Chondrocyte (in vitro differentiated cells): Measurements from ENCODE around the gene NPAS1. TPM values are rescaled to one million over a fixed set of nuclear protein-coding genes. Genes with fewer than 3 reads are reported as not detected.
A peak's percentile ranks its signal among the peaks of the same experiment; 100 is the strongest.

ENCODE experiments used
- DNase-seq: peaks from one replicate; pipeline ENCODE4 v3.0.0; 2021; ENCODE audit warnings: mixed read lengths, low spot score
- H3K27ac Mint-ChIP-seq: one replicate; pipeline ENCODE4 v1.8.0; 2021; ENCODE audit warnings: mild to moderate bottlenecking, moderate library complexity, mixed read lengths; ENCODE audit not compliant: unreplicated experiment
- H3K27me3 Mint-ChIP-seq: 2 replicates; pipeline ENCODE4 v1.8.0; 2021; ENCODE audit warnings: low read depth, mixed read lengths
- H3K36me3 Mint-ChIP-seq: 2 replicates; pipeline ENCODE4 v1.8.0; 2021; ENCODE audit warnings: low read depth, mixed read lengths
- H3K4me1 Mint-ChIP-seq: 2 replicates; pipeline ENCODE4 v1.8.0; 2021; ENCODE audit warnings: low read depth, mild to moderate bottlenecking, mixed read lengths
- H3K4me3 Mint-ChIP-seq: one replicate; pipeline ENCODE4 v1.8.0; 2021; ENCODE audit warnings: mild to moderate bottlenecking, moderate library complexity, mixed read lengths; ENCODE audit not compliant: unreplicated experiment
- H3K9me3 Mint-ChIP-seq: 2 replicates; pipeline ENCODE4 v1.8.0; 2021; ENCODE audit warnings: low read depth, mixed read lengths
- total RNA-seq: library from RNA; stranded (reverse); gene quantifications from 3 replicates; pipeline ENCODE4 v1.2.1, GENCODE V29; 2021
- TF ChIP-seq, protein P1 (sequence below): fragments of 200-600 bp; sonication (generic); IDR thresholded peaks from 2 replicates; pipeline ENCODE4 v1.5.0; 2021; ENCODE audit warnings: antibody characterized with exemption, mild to moderate bottlenecking, moderate library complexity

NPAS1 gene
- total RNA-seq, 1 donor from 2014 or later: 1.7 TPM

DNA sequence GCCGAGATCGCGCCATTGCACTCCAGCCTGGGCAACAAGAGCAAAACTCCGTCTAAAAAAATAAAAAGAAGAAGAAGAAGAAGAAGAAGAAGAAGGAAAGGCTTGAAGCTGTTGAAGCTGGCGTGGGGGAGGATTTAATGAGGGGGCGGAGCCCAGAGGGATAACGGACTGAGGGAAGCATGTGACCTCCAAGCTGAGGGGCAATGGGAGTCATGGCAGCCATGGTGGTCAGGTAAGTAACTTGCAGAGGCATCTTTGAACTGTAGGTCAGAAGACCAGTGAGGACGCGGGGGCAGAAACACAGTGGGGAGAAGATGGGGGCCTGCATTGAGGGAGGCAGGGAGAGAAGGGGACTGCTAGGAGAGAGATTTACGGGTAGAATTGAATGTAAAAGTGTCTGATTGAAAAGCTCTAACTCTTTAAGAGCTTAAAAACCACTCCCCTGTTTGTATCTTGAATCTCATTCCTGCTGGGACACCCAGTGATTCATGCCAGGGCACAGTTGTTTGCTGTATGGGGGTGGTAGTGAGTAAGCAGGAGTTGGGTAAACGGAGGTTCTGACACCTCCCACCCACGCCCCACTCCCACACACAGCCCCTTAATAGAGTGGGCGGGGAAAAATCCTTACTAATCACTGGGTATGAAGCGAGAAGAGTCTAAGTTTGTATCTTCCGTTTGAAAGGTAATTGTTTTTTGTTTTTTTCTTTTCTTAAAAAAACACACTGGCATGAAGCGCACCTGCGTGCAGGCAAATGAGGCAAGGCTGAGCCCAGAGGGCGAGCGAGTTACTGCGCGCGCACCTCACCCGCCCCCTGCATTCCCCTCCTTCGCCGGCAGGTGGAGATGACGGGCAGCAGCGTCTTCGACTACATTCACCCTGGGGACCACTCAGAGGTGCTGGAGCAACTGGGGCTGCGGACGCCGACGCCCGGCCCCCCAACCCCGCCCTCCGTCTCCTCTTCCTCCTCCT, 15.8 kb downstream of the NPAS1 start:
- Mint-ChIP-seq H3K4me3 (peak overlapping the region; percentile 90), H3K27me3 (no peaks in the 10 kb centered on the region), H3K27ac (peak overlapping the region; percentile 84), H3K36me3 (no peaks in the 10 kb centered on the region), H3K9me3 (no peaks in the 10 kb centered on the region), H3K4me1 (peaks cover 19% of the 10 kb centered on the region)
- TF ChIP-seq, protein P1, sequence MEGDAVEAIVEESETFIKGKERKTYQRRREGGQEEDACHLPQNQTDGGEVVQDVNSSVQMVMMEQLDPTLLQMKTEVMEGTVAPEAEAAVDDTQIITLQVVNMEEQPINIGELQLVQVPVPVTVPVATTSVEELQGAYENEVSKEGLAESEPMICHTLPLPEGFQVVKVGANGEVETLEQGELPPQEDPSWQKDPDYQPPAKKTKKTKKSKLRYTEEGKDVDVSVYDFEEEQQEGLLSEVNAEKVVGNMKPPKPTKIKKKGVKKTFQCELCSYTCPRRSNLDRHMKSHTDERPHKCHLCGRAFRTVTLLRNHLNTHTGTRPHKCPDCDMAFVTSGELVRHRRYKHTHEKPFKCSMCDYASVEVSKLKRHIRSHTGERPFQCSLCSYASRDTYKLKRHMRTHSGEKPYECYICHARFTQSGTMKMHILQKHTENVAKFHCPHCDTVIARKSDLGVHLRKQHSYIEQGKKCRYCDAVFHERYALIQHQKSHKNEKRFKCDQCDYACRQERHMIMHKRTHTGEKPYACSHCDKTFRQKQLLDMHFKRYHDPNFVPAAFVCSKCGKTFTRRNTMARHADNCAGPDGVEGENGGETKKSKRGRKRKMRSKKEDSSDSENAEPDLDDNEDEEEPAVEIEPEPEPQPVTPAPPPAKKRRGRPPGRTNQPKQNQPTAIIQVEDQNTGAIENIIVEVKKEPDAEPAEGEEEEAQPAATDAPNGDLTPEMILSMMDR: peak; percentile 95
- no peak for DNase-seq

- H3K27me3 Mint-ChIP-seq: no peaks in the 10 kb centered on the region
- no peak for DNase-seq
- peak overlapping the region; percentile 84 for H3K27ac Mint-ChIP-seq
- H3K4me1 Mint-ChIP-seq: peaks cover 19% of the 10 kb centered on the region
- H3K36me3 Mint-ChIP-seq: no peaks in the 10 kb centered on the region
- TF ChIP-seq, protein P1: peak; percentile 68
- H3K4me3 Mint-ChIP-seq: peak overlapping the region; percentile 90
- no peaks in the 10 kb centered on the region for H3K9me3 Mint-ChIP-seq
These were observed 16.5 kb downstream of the NPAS1 start for GRCh38 chr19:47036097-47036651.

DNA sequence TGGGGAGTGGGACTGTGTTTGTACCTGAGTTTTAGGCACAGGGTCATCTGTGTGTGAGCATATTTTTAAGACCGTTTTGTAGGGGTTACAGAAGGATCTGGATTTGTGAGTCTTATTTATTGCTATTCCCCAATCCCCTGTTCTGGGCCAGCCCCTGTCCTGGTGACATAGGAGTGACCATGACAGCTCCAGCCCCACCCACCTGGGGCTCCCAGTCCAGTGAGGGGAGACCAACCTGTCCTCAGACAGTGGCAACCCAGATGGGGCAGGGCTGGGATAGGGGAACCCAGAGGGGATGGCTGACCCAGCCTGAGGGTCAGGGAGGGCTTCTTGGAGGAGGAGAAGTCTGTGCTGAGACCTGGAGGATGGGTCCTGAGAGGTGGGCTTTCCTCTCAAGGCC, 18.1 kb downstream of the NPAS1 start:
- Mint-ChIP-seq H3K4me3 (no peak overlapping the region), H3K27me3 (no peaks in the 10 kb centered on the region), H3K27ac (peak overlapping the region; percentile 51), H3K4me1 (peaks cover 19% of the 10 kb centered on the region), H3K9me3 (no peaks in the 10 kb centered on the region), H3K36me3 (no peaks in the 10 kb centered on the region)
- no peak for DNase-seq
- TF ChIP-seq, protein P1: no peak

- no peaks in the 10 kb centered on the region for H3K27me3 Mint-ChIP-seq
- H3K4me3 Mint-ChIP-seq: no peak overlapping the region
- H3K9me3 Mint-ChIP-seq: no peaks in the 10 kb centered on the region
- H3K27ac Mint-ChIP-seq: no peak overlapping the region
- no peaks in the 10 kb centered on the region for H3K36me3 Mint-ChIP-seq
- peaks cover 19% of the 10 kb centered on the region for H3K4me1 Mint-ChIP-seq
- DNase-seq: no peak
- TF ChIP-seq, protein P1: no peak
These were observed 19.7 kb downstream of the NPAS1 start for GRCh38 chr19:47039239-47039874.

- H3K36me3 Mint-ChIP-seq: no peaks in the 10 kb centered on the region
- no peaks in the 10 kb centered on the region for H3K9me3 Mint-ChIP-seq
- no peaks in the 10 kb centered on the region for H3K27me3 Mint-ChIP-seq
- TF ChIP-seq, protein P1: no peak
- no peak for DNase-seq
- no peak overlapping the region for H3K4me3 Mint-ChIP-seq
- no peak overlapping the region for H3K27ac Mint-ChIP-seq
- peaks cover 9% of the 10 kb centered on the region for H3K4me1 Mint-ChIP-seq
These were observed 21.2 kb downstream of the NPAS1 start for GRCh38 chr19:47040869-47041268.
